ENCODE measurements around the gene AJUBA.

Gene AJUBA

GRCh38 chr14:22929961-22930364, 52.4 kb downstream of the AJUBA start:
- DNase-seq: no peak

GRCh38 chr14:22929104-22929960, 53.0 kb downstream of the AJUBA start, which contains the start of gene PRMT5:
PRMT5 (minus strand) TSS chr14:22929376; CDS start chr14:22929361, 15 bp downstream.
- DNase-seq: peak; percentile 98

DNA sequence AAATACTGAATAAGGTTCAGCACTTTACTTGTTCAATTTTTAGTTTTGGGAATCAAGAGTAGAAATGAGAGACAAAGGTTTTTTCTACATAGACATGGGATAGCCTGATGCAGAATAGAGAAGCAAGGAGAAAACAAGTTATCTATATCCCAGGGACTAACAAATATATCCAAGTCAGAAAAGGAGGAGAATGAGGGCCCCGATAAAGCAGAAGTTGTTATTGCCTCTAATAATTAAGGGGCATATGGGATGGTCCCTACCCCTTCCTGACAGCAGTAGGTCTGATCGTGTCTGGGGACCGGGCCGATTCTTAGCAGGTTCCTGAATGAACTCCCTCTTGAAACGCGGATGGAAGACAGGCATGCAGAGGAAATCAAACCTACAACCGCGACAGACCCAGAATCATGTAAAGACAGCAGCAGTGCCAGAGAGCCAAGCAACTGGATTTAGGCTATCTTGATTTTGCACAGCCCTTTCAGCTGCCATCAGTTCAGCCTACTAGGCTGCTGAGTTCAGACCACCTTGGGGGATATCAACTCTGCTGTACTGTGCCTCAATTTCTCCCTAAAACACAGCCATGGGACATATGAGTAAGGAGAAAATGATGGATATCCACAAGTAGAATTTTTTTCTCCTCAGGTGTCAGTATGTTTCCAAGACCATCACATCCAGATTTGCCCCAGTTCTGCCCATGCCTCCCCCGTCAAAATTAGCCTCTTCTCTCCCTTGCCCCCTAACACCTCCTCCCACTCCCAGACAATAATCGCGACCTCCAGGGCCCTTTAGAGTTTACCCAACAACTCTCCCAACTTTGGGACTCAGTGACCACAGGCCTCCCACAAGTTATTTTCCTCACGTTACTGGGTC, 53.9 kb downstream of the AJUBA start:
- no peak for DNase-seq

- DNase-seq: no peak
These were observed 56.0 kb downstream of the AJUBA start for GRCh38 chr14:22926316-22926715.

DNA sequence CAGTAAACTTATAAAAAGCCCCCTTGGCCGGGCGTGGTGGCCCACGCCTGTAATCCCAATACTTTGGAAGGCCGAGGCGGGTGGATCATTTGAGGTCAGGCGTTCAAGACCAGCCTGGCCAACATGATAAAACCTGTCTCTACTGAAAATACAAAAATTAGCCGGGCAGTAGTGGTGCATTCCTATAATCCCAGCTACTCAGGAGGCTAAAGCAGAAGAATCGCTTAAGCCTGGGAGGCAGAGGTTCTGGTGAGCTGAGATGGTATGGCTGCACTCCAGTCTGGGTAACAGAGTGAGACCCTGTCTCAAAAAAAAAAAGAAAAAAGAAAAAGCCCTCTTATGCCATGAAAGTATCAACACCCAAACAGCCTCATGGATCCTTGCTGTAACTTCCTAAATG, 56.8 kb downstream of the AJUBA start:
- no peak for DNase-seq

DNA sequence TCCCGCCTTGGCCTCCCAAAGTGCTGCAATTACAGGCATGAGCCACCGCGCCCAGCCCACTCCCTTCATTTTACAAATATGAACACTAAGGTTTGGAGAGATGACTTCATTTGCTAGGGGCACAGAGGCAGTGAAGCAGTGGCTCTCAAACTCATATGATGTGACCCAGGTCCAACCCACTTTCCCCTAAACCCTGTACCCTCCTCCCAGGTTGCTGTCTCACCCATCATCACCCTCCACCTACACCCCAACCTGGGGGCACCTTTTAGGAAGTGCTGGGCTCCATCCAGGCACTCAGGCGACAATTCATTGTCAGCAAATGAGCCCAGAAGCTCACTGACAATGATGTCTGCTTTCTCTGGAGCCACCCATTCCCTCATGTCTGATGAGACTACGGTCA, 58.6 kb downstream of the AJUBA start:
- DNase-seq: no peak

GRCh38 chr14:22922294-22922693, 60.1 kb downstream of the AJUBA start:
- no peak for DNase-seq
